Mesenchymal stem cell (in vitro differentiated cells and primary cell): ENCODE results near the gene GPRC5C.

Source experiments
- DNase-seq: peaks from one replicate; pipeline ENCODE4 v3.0.0-alpha.2; 2013
- H2AFZ ChIP-seq: one replicate; pipeline ENCODE4 v1.6.1; 2013; ENCODE audit warnings: low read depth, mild to moderate bottlenecking, control low read depth, inconsistent platforms, low read length, moderate library complexity
- H2AK5ac ChIP-seq: 2 replicates; pipeline ENCODE4 v1.6.1; 2013; ENCODE audit warnings: low read length, moderate library complexity, mild to moderate bottlenecking, inconsistent platforms; ENCODE audit not compliant: severe bottlenecking
- H2BK120ac ChIP-seq: one replicate; pipeline ENCODE4 v1.6.1; 2013; ENCODE audit warnings: low read depth, mild to moderate bottlenecking, inconsistent platforms, low read length, moderate library complexity
- H2BK12ac ChIP-seq, 2 experiments: one replicate each; pipeline ENCODE4 v1.6.1; 2013; ENCODE audit warnings: inconsistent platforms in 2 of 2, low read length in 2 of 2, mild to moderate bottlenecking in 2 of 2, moderate library complexity in 2 of 2, control low read depth in 1 of 2
- H2BK15ac ChIP-seq: one replicate; pipeline ENCODE4 v1.6.1; 2013; ENCODE audit warnings: mild to moderate bottlenecking, low read depth, inconsistent platforms; ENCODE audit not compliant: poor library complexity, severe bottlenecking
- H2BK5ac ChIP-seq: 2 replicates; pipeline ENCODE4 v1.6.1; 2013; ENCODE audit warnings: low read depth, mild to moderate bottlenecking, low read length, control low read depth, inconsistent platforms; ENCODE audit not compliant: poor library complexity, severe bottlenecking
- H3K14ac ChIP-seq, 2 experiments: one replicate each; pipeline ENCODE4 v1.6.1; 2013; ENCODE audit warnings: inconsistent platforms in 2 of 2, low read length in 2 of 2, control low read depth in 1 of 2, mild to moderate bottlenecking in 1 of 2, moderate library complexity in 1 of 2
- H3K18ac ChIP-seq, 2 experiments: one replicate each; pipeline ENCODE4 v1.6.1; 2013; ENCODE audit warnings: inconsistent platforms in 2 of 2, low read length in 2 of 2, control low read depth in 1 of 2, low read depth in 1 of 2, mild to moderate bottlenecking in 1 of 2
- H3K23ac ChIP-seq, 2 experiments: one replicate each; pipeline ENCODE4 v1.6.1; 2013; ENCODE audit warnings: inconsistent platforms in 2 of 2, low read length in 2 of 2, mild to moderate bottlenecking in 2 of 2, moderate library complexity in 2 of 2, control low read depth in 1 of 2
- H3K27ac ChIP-seq: 2 replicates; pipeline ENCODE4 v1.5.1; 2013; ENCODE audit warnings: mild to moderate bottlenecking, moderate library complexity, low read length, control low read depth, inconsistent platforms; ENCODE audit not compliant: poor library complexity, severe bottlenecking
- H3K27me3 ChIP-seq, 2 experiments: 2 replicates each; pipeline versions ENCODE4 v1.6.1 to v1.7.0; 2013; ENCODE audit warnings: low read length in 2 of 2, mild to moderate bottlenecking in 2 of 2, moderate library complexity in 2 of 2, control low read depth in 1 of 2, inconsistent platforms in 1 of 2; ENCODE audit not compliant: control insufficient read depth in 1 of 2, insufficient read depth in 1 of 2
- H3K36me3 ChIP-seq, 2 experiments: 2 replicates each; pipeline versions ENCODE4 v1.6.1 to v1.7.0; 2013; ENCODE audit warnings: low read length in 2 of 2, control low read depth in 1 of 2, inconsistent platforms in 1 of 2, low read depth in 1 of 2, mild to moderate bottlenecking in 1 of 2; ENCODE audit not compliant: insufficient read depth in 2 of 2, control insufficient read depth in 1 of 2
- H3K4ac ChIP-seq, 2 experiments: one replicate each; pipeline ENCODE4 v1.6.1; 2013; ENCODE audit warnings: inconsistent platforms in 2 of 2, low read length in 2 of 2, mild to moderate bottlenecking in 2 of 2, moderate library complexity in 2 of 2, control low read depth in 1 of 2, low read depth in 1 of 2
- H3K4me1 ChIP-seq: 2 replicates; pipeline ENCODE4 v1.6.1; 2013; ENCODE audit warnings: low read depth, low read length, control low read depth; ENCODE audit not compliant: control insufficient read depth, insufficient read depth
- H3K4me2 ChIP-seq: 2 replicates; pipeline ENCODE4 v1.6.1; 2013; ENCODE audit warnings: low read length, mild to moderate bottlenecking, inconsistent platforms; ENCODE audit not compliant: poor library complexity, severe bottlenecking
- H3K4me3 ChIP-seq, 2 experiments: 2 replicates each; pipeline versions ENCODE4 v1.5.1 to v1.7.0; 2013; ENCODE audit warnings: low read length in 2 of 2, mild to moderate bottlenecking in 2 of 2, control low read depth in 1 of 2, low read depth in 1 of 2; ENCODE audit not compliant: insufficient read depth in 1 of 2
- H3K79me1 ChIP-seq: replicated peaks from 2 replicates; pipeline ENCODE4 v1.6.1; 2013; ENCODE audit warnings: mild to moderate bottlenecking, control low read depth, low read length, inconsistent platforms; ENCODE audit not compliant: poor library complexity, severe bottlenecking
- H3K9ac ChIP-seq: 2 replicates; pipeline ENCODE4 v1.7.0; 2013; ENCODE audit warnings: mild to moderate bottlenecking, low read length, moderate library complexity
- H3K9me3 ChIP-seq: 2 replicates; pipeline ENCODE4 v1.7.0; 2013; ENCODE audit warnings: mild to moderate bottlenecking, low read length; ENCODE audit not compliant: control insufficient read depth
- H4K8ac ChIP-seq: one replicate; pipeline ENCODE4 v1.6.1; 2013; ENCODE audit warnings: inconsistent platforms, mild to moderate bottlenecking, low read length, moderate library complexity
- H4K91ac ChIP-seq: one replicate; pipeline ENCODE4 v1.6.1; 2013; ENCODE audit warnings: mild to moderate bottlenecking, low read length, inconsistent platforms
- WGBS: methylation state at CpG from one replicate; pipeline ENCODE4 v1.1.7; 2013; ENCODE audit warnings: mixed read lengths; 5-methylcytosine and 5-hydroxymethylcytosine counted together

GPRC5C gene

DNA sequence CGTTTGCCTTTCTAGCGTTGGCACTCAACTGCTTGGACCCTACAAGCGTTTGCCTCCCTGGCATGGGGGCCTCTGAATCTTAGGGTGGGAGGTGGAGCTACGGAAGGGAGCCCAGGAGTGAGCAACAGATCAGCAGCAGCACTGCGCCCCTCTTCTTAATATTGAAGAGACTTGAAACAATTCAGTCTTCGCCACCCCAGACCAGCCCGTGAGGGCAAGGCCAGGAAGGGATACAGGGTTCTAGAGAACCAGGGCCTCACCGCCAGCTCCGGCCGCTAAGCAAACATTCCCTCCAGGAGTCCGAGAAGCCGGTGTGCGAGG lies 1.5 kb upstream of the GPRC5C start:
- peak overlapping the region; percentile 99 for H2AK5ac ChIP-seq
- H2BK120ac ChIP-seq = no peak overlapping the region
- H3K79me1 ChIP-seq = peaks cover under 1% of the 10 kb centered on the region
- H3K4ac ChIP-seq = no peak overlapping the region
- peak overlapping the region; percentile 7 to 77 for H3K4me3 ChIP-seq
- H3K9ac ChIP-seq = peak overlapping the region; percentile 84
- H3K4me1 ChIP-seq = peaks cover 55% of the 10 kb centered on the region
- H2AFZ ChIP-seq = no peak overlapping the region
- H3K36me3 ChIP-seq = no peaks in the 10 kb centered on the region
- peaks cover 0 to 45% of the 10 kb centered on the region in 2 experiments for H3K27me3 ChIP-seq
- H4K8ac ChIP-seq = no peak overlapping the region
- H2BK12ac ChIP-seq = peak overlapping the region in 1 of 2 experiments; percentile 29
- no peak overlapping the region for H4K91ac ChIP-seq
- H3K23ac ChIP-seq = no peak overlapping the region
- H2BK5ac ChIP-seq = peak overlapping the region; percentile 59
- H2BK15ac ChIP-seq = no peak overlapping the region
- H3K14ac ChIP-seq = no peak overlapping the region
- no peaks in the 10 kb centered on the region for H3K9me3 ChIP-seq
- peak overlapping the region in 1 of 2 experiments; percentile 13 for H3K18ac ChIP-seq
- H3K4me2 ChIP-seq = peak overlapping the region; percentile 8
- H3K27ac ChIP-seq = peak overlapping the region; percentile 88
- DNase-seq = no peak
- 19% methylated on average over 13 of the region's 13 CpGs for WGBS

DNA sequence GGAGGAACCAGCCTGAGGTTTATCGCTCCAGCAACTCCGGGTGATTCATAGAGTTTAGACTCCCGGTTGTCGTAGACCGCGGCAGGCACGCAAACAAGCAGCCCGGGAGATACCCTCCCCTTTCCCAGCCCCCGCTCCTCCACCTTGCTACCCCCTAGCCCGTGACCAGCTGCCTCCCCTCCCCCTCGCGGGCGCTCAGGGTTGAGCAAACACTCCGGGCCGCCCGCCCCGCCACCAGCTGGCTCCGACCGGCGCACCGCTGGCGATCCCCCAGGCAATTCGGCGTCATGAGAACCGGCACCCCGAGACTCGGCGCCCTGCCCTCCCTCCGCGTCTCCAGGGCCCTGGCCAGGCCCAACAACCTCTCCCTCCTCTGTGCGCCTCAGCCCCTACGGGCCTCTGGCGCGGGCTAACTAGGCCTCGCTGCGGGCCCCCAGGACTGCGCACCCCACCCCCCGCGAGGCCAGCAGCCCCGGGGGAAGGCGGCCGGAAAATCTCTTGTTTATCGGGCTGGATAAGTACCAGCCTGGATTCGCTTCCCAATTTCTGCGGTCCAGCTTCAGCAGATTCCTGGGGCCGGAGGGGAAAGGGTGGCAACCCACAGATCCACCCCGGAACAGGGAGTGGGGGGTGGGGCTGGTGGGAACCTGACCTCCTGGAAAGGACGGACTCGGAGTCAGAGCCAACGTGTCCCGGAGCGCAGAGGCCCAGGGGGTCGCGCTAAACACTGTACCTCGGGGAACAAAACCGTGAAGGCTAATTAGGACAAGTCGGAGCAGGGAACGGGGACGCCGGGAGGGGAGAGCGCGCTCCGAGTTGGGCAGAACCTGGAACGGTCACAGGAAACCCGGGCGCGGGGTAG lies 951 bp upstream of the GPRC5C start:
- peak overlapping the region; percentile 95 for H3K4me2 ChIP-seq
- peak overlapping the region in 1 of 2 experiments; percentile 69 for H3K14ac ChIP-seq
- peak overlapping the region; percentile 84 for H3K9ac ChIP-seq
- peaks cover 3% of the 10 kb centered on the region for H3K79me1 ChIP-seq
- 1% methylated on average over 66 of the region's 67 CpGs for WGBS
- H2BK15ac ChIP-seq = peak overlapping the region; percentile 60
- peak overlapping the region; percentile 11 for H2BK120ac ChIP-seq
- peak overlapping the region in 1 of 2 experiments; percentile 48 for H3K4ac ChIP-seq
- no peak overlapping the region for H2BK12ac ChIP-seq
- H4K8ac ChIP-seq = peak overlapping the region; percentile 62
- peak overlapping the region; percentile 71 for H4K91ac ChIP-seq
- no peaks in the 10 kb centered on the region for H3K9me3 ChIP-seq
- H3K36me3 ChIP-seq = no peaks in the 10 kb centered on the region
- H3K27me3 ChIP-seq = peaks cover 0 to 44% of the 10 kb centered on the region in 2 experiments
- peak overlapping the region; percentile 99 for H3K27ac ChIP-seq
- peaks cover 58% of the 10 kb centered on the region for H3K4me1 ChIP-seq
- H2AFZ ChIP-seq = peak overlapping the region; percentile 36
- H3K18ac ChIP-seq = peak overlapping the region; percentile 63 to 67
- H3K4me3 ChIP-seq = peak overlapping the region; percentile 77 to 91
- peak overlapping the region in 1 of 2 experiments; percentile 14 for H3K23ac ChIP-seq
- H2AK5ac ChIP-seq = peak overlapping the region; percentile 90
- H2BK5ac ChIP-seq = peak overlapping the region; percentile 100
- DNase-seq = peak; percentile 85

DNA sequence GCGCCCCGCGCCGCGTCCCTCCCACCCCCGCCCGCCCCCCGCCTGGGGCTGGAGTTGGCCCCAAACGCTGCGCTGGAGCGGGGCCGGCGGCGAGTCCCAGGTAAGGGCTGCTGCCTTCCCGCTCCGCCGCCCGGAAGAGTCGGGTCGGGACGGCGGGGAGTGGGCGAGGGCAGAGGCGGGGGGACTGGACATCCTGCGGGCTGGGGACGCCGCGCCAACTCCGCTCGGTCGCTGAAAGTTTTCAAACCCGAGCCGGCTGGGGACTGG lies 469 bp downstream of the GPRC5C start:
- peak overlapping the region; percentile 60 to 91 for H3K4me3 ChIP-seq

DNA sequence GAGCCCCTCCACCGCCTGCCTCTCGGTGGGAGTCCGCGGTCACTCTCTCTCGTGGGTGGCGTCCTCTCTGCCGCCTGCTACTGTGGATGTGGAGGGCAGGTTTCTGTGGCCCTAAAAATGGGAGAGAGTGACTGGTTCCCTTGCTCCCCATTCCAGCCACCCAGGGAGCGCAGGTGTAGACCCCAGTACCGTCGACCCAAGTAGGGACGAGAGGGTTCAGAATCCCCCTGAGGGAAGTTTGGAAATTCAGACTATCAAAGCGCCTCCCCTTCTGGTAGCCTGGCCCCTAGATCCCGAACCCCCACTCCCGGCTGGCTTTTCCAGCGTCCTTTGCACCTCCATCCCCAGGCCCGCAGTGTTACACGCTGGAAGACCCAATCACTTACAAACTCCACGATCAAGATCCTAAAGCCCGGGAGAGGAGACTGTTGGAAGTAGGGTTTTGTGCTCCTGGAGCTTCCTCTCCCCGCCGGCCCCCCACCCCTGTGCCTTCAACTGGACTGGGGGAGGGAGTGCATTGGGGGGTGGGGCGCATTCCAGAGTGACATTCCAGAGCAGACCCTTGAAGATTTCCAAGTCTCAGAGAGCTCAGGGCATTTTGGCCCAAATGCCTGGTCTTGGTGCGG lies 991 bp downstream of the GPRC5C start:
- no peak for DNase-seq
- Histone ChIP-seq H4K91ac (no peak overlapping the region), H3K27ac (peak overlapping the region; percentile 82), H3K4ac (no peak overlapping the region), H3K9ac (peak overlapping the region; percentile 71), H2BK12ac (no peak overlapping the region), H2AFZ (no peak overlapping the region), H2BK5ac (peak overlapping the region; percentile 36), H3K79me1 (peaks cover 9% of the 10 kb centered on the region), H2AK5ac (peak overlapping the region; percentile 57), H3K18ac (no peak overlapping the region), H2BK15ac (no peak overlapping the region), H3K9me3 (peaks cover 6% of the 10 kb centered on the region), H3K14ac (no peak overlapping the region), H3K36me3 (peaks cover 0 to 5% of the 10 kb centered on the region in 2 experiments), H3K4me3 (peak overlapping the region; percentile 60 to 91), H2BK120ac (no peak overlapping the region), H3K4me2 (peak overlapping the region; percentile 79), H3K27me3 (peaks cover 0 to 44% of the 10 kb centered on the region in 2 experiments), H3K23ac (no peak overlapping the region), H3K4me1 (peaks cover 46% of the 10 kb centered on the region), H4K8ac (no peak overlapping the region)
- WGBS = 12% methylated on average over 14 of the region's 23 CpGs

More for the DNA sequence above, 469 bp downstream of the GPRC5C start:
- WGBS = under 1% methylated on average over 26 of the region's 33 CpGs
- Histone ChIP-seq H3K27ac (no peak overlapping the region), H3K4me2 (peak overlapping the region; percentile 79), H3K9ac (no peak overlapping the region), H3K4ac (no peak overlapping the region), H2AK5ac (no peak overlapping the region), H3K79me1 (peaks cover 9% of the 10 kb centered on the region), H2BK15ac (no peak overlapping the region), H3K9me3 (peaks cover 1% of the 10 kb centered on the region), H3K23ac (no peak overlapping the region), H2BK5ac (peak overlapping the region; percentile 33), H2BK12ac (no peak overlapping the region), H2BK120ac (no peak overlapping the region), H2AFZ (no peak overlapping the region), H3K27me3 (peaks cover 0 to 44% of the 10 kb centered on the region in 2 experiments), H3K14ac (no peak overlapping the region), H4K91ac (no peak overlapping the region), H3K4me1 (peaks cover 51% of the 10 kb centered on the region), H3K18ac (no peak overlapping the region), H4K8ac (no peak overlapping the region), H3K36me3 (peaks cover 0 to 4% of the 10 kb centered on the region in 2 experiments)
- DNase-seq = no peak
